ENCODE measurements around the gene EEF1B2.

DNA sequence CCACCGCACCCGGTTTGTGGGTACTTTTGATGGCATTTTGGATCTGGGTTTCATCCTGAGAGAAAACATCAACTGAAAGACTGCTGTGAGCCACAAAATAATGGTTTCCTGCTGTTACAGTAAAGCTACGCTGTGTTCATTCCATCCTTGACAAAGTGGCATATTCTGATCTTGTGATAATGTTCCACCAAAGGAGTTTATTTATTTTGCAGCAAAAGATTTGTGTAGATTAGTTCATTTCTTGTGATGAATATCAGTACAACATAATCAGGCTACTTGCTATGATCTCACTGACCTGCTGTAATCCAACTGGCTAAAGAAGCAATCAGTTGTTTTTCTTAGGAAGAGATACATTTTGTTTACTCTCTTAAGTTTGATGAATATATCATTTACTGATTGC is 45.0 kb downstream of the EEF1B2 start:
- TF ChIP-seq CTCF (IDR thresholded peaks at IDR 0.05; ENCODE audit: borderline replicate concordance, extremely low read depth, low read length, poor library complexity, severe bottlenecking) (no peak), EZH2 (IDR thresholded peaks at IDR 0.05; ENCODE audit: borderline replicate concordance, low read depth, low read length, severe bottlenecking) (no peak)

All from DND-41 (cell line).